Stimulated activated CD8-positive, alpha-beta memory T cell treated with anti-CD3 and anti-CD28 coated beads, Interleukin-12 subunit alpha, Interleukin-12 subunit beta, amount 100 ng/mL, for 1 hour (primary cell): ENCODE data around the gene REXO1.

Experiments
- DNase-seq: peaks from one replicate; pipeline ENCODE4 v3.0.0-alpha.2; 2020; ENCODE audit warnings: low read depth

The REXO1 gene

DNA sequence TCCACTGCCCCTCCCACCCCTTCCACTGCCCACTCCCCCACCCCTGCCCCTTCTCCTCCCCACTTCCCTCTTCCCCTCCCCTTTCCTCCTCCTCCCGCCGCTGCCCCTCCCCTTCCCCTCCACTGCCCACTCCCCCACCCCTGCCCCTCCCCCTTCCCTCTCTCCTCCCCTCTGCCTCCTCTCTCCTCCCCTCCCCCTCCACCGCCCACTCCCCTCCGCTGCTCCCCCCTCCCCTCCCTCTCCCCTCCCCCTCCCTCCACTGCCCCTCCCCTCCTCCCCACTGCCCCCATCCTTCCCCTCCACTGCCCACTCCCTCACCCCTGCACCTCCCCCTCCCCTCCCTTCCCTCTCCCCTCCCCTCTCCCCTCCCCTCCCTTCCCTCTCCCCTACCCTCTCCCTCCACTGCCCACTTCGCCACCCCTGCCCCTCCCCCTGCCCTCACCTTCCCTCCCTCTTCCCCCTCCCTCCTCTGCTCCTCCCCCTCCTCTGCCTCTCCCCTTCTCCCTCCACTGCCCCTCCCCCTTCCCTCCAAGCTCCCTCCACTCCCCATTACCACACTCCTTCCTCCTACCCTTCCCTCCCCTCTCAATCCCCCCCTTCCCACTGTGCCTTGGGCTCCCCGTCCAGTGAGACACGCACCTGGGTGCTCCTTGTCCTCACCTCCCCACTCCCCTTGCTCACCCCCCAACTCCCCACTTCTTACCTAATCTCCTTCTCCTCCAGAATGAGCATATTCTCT, 58.1 kb downstream of the REXO1 start:
- DNase-seq: no peak

DNA sequence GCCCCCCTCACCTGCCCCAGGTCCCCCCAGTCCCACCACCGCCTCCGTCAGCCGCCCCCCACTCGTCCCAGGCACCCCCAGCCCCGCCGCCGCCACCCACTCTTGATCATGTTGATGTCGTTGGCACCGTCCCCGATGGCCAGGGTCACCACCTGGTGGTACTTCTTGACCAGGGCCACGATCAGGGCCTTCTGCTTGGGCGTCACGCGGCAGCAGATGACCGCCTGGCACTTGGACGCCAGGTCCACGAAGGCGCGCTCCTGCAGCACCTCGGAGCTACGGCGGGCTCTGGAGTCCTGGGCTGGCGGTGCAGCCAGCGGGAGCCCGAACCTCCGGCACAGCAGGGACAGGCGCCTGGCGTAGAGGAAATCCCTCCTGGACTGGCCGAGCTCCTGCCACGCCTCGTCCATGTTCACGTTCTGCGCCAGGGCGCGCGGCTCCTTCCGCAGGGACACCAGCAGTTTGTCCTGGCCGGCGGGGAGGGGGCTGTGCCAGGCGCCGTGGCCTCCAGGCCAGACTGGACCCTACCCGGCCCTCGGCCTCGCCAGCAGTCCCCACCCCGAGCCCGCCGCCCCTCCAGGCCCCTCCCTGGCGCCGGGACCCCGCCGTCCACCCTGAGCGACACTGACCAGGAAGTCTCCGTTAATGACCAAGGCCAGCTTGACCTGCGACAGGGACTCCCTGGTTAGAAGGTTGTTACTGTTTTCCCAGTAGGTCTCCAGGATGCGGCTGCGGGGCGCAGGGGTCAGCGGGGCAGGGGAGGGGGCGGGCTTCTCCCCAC, 58.8 kb downstream of the REXO1 start:
- DNase-seq: no peak

DNA sequence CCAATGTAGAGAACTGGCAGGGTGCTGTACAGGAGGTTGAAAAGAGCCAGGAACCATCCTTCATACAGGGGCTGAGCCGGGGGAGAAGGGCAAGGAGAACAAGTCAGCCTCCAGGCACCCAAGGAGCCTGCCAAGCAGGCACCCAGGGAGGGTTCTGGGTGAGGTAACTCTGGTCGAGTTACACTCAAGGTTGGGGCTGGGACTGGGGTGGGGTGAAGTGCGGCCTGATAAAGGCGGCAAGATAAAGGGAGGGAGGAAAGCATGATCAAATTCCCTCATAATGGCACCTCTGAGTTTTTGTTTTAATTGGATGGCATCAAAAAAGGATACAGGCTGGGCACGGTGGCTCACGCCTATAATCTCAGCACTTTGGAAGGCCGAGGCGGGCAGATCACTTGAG, 61.2 kb downstream of the REXO1 start:
- DNase-seq: no peak

DNA sequence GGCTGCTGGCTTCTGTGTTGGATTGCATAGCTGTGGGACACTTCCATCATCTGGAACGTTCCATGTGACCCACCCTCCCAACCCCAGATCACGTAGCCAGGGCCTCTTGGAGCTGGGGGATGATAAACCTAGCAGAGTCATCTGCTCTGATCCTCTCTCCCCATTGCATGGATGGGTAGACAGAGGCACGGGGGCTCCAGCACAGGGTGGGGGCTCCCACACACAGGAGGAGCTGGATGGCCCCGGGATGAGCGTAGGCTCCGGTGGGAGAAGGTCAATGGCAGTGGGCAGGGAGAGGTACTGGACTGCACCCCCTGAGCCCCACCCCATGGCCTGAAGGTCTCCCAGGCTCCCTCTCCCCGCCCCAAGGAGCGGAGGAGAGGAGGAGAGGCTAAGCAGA, 61.6 kb downstream of the REXO1 start:
- DNase-seq: no peak

DNA sequence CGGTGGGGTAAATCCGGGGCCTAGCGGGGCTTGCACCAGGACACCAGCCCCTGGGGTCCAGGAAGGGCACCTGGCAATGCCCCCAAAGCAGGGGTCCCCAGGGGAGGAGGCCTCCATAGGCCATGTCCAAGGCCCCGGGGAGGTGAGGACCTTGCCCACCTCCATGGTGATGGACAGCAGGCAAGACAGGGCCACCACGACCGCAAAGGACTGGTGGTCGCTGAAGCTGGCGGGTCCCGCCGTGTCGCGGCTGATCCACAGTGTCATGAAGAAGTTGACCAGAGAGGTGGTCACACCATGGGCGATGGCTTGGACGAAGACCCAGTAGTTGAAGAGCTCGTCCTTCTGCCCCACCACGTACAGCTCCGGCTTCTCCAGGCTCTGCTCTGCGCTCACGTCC, 63.0 kb downstream of the REXO1 start:
- no peak for DNase-seq

DNA sequence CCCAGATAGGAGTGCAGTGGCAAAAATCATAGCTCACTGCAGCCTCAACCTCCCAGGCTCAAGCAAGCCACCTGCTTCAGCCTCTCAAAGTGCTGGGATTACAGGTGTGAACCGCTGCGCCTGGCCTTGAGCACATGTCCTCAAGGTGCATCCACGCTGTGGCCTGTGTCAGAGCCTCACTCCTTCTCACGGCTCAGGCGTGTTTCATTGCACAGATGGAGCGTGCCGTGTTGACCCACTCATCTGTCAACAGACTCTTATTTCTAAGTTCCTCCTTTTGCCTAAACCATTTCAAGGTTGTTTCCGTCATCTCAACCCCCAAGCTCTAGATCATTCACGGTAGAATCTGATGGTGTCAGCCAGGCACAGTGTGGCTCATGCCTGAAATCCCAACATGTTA, 64.4 kb downstream of the REXO1 start:
- no peak for DNase-seq

DNA sequence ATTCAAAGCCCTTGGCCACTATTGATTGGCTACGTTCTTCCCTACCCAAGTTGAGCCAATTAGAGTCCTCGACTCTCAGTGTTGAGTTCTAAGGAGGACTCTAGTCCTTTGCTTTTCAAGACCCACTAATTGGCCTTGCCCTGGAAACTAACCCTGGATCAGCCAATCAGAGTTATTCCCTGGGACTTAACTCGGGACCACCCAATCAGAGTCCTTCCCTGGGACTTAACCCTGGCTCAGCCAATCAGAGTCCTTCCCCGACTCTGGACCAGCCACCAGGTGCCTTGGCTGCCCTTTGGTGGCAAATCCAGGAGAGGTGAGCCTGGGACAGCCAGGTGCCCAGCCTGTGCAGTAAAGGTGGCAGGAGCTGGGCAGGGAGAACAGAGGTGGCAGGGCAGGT, 64.9 kb downstream of the REXO1 start:
- no peak for DNase-seq

DNA sequence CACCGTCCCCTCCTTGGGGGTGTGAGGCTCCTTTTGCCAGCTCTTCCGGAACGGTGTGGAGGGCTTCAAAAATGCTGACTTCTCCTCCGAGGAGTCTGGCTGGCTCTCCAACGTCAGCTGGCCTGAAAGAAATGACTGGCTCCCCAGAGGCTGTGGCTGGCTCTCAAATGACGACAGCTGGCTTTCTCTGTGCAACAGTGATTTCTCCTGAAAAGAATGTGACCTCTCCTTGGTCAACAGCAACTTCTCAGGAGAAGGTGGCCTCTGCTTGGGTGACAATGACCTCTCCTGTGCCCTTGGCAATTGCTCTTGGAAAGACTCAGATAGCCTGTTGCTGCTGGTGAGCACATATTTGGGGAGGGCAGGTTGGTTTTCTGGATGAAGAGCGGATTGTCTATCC, 65.8 kb downstream of the REXO1 start:
- DNase-seq: no peak

DNA sequence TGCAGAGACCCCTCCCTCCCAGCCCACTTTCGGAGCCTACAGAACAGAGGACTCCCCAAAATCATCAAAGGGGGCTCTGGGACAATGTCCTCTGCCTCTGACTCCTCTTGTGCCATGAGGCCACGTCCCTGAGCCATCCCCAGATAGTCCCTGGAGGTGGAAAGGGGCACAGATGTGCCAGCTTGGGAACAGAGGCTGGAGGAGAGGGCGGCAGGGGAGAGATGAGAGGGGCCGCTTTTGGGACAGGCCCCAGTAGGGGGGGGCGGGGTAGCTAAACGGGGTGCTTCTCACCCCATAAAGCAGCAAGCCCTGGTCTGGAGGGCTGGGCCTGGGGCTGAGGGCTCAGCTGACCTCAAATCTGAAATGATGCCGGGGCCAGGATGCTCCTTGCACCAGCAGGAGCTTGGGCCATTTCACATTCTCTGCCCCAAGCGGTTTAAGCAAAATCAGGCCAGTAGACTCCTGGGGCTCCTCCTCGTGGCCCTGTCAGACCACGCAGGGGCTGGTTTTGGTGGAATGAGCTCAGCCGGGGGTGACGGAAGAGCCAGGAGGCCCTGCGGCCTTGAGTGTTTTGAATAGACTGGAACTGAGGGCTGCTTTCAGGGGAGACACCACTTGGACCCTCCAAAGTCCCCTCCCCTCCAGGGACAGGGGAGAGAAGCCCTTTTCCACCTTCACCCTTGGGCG, 67.9 kb downstream of the REXO1 start:
- DNase-seq: no peak

DNA sequence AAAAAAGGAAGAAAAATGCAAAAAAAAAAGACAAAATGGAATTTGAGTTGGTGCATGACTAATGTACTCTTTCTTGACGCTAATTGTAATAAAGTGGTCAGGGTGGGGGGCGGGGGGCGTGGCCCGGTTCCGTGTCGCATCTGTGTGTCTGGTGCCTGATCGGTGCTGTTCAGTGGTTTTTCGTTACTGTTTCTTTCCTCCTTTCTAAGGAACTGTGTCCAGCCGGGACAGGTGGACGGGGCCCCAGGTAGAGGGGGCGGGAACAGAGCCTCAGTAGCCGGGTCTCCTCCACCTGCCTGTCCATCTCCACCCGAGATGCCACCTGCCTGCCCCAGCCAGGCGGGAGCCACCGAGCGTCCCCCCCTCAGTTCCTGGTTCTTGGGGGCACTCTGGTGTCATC, 68.7 kb downstream of the REXO1 start:
- no peak for DNase-seq

DNA sequence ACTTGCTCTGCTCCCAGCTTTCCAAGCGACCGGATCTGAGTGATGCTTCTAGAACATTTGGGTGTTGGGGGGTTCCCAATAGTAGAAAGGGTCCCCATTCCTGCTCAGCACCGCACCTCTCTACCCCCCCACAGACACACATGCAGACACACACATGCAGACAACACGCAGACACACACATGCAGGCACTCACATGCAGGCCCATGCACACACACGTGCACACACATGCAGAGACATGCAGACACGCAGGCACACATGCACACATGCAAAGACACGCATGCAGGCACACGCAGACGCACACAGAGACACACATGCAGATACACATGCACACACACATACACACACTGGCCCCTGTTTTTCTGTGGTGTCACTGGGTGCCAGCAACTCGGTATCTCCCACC, 71.1 kb downstream of the REXO1 start:
- DNase-seq: no peak

DNA sequence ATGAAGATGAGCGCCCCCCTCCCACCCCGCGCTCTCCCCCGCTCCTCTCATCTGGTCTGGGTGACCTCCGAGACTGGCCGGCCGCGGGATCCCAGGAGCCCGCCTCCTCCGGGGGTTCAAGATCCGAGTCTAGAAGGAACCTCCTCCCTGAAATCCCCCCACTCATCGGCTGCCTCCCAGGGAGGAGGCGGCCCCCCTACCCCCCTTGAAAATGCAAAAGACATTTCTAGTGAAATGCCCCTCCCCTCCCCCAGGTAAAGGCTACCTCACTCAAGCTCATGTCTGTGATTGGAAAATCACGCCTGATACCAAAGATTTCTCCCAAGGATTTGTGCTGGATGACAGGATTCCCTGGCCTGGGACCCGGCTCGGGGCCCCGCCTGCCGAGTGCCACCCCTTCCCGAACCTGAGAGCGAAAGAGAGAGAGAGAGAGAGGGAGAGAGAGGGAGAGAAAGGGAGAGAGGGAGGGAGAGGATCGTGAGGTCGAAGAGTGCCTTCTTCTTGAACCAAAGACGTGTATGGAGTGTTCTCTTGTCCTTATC, 71.6 kb downstream of the REXO1 start:
- no peak for DNase-seq

DNA sequence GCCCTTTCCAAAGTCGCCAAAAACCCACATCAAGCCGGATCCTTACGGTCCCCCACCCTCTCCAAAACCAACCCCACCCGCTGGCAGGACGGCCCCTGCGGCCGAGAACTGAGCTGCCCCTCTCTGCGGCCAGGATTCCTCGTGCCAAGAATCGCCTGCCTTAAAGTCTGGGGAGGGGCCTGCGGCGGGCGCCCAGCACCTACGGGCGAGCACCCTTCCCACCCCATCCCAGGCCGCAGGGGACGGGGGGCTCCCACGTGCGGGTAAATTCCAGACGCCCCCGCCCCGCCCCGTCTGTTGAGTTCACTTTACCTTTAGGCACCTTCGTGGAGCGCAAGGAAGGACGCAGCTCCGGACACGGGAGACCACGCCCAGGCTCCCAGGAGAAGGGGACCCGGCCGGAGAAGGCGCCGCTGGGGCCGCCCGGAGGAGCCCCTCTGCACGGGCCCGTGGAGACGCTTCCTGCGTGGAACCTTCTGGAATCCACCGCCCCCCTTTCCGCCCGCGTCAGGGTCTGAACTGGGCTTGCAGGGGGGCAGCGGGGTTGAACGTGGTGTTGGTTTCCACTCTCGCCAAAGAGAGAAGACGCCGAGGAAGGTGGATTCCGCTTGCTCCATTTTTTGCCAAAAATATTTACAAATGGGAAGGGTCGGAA, 72.2 kb downstream of the REXO1 start:
- DNase-seq: no peak

DNA sequence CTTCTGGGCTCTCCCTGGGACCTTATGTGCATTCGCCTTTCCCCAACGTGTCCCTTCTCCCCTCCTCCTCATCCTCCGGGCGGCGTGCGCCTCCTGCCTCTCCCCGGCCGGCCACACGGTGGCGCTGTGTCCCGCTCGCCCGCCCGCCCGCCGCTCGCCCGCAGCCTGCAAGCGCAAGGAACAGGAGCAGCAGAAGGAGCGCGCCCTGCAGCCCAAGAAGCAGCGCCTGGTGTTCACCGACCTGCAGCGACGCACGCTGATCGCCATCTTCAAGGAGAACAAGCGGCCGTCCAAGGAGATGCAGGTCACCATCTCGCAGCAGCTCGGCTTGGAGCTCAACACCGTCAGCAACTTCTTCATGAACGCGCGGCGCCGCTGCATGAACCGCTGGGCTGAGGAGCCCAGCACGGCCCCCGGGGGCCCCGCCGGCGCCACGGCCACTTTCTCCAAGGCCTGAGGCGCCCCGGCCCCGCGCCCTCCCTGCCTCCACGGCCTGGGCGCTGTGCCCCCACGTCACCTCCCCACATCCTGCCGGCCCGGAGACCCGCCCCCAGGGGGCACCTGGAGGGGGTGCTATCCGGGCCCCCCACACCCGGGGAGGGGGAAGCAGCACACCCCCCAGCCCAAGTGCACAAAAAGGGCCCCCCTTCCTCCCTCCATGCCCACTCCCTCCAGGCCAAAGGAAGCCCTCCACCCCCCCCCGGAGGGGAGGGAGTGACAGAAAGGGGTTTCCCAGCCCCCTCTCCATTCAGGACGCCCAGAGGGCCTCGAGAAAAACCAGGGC, 73.1 kb downstream of the REXO1 start:
- DNase-seq: no peak

DNA sequence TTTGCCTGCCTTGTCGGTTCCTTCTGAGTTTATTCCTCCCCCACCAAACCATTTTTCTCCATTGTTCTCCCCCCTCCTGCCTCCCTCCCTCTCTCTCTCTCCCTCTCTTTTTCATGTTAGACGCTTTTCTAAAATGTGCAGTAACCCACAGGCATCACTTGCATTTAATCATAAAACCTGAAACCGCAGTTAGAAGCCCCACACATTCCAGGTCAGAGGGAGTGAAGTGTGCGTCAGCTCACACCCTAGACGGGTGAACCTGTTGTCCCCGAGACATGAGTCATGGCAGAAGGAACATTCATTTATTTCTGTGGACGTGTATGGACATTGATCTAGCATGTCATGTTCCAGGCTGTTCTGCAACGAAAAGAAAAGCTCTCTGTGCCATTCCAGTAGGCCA, 75.1 kb downstream of the REXO1 start:
- no peak for DNase-seq

DNA sequence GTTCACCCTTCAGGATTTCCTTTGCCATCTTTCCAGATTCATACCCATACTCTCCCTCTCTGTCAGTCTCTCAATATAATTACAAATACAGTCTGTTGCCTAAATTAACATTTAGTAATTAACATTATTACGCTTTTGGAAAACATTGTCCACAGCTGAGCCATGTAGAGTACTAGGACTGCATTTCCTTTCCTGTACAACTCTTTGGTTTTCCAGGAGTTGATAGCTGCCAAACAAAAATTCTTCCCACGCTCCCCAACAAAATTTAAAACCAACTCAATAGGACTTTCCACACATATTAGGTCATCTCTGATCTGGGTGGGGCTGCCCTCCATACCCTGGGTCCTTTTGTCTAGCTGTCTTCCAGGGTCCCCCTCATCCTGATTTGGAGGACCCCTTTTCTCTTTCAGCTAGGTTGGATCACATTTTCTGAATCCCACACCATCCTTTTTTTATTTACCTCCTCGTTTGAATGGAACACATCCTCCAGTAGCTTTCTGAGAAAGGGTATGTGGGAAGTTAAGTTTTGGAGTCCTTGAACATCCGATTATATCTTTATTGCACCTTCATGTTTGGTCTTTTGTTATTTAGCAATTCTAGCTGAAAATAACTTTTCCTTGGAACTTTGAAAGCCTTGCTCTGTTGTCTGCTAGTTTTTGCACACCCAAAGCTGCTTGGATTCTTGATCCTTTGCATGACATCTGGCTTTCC, 77.3 kb downstream of the REXO1 start:
- DNase-seq: no peak

DNA sequence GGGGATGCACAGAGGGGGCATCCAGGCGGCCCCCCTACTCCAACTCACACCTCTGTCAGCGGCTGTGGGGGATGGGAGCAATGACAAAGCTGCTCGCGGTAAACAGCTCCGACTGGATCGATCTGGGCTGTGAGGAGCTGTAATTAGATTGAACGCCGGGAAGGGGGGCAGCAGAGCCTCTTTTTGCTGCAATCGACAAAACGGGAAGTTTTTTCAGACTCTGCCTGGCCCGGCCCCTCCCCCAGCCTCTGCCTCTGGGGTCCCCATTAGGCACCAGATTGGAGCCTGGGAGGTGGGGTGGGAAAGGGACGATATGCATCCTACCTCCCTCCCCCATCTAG, 78.7 kb downstream of the REXO1 start:
- no peak for DNase-seq

DNA sequence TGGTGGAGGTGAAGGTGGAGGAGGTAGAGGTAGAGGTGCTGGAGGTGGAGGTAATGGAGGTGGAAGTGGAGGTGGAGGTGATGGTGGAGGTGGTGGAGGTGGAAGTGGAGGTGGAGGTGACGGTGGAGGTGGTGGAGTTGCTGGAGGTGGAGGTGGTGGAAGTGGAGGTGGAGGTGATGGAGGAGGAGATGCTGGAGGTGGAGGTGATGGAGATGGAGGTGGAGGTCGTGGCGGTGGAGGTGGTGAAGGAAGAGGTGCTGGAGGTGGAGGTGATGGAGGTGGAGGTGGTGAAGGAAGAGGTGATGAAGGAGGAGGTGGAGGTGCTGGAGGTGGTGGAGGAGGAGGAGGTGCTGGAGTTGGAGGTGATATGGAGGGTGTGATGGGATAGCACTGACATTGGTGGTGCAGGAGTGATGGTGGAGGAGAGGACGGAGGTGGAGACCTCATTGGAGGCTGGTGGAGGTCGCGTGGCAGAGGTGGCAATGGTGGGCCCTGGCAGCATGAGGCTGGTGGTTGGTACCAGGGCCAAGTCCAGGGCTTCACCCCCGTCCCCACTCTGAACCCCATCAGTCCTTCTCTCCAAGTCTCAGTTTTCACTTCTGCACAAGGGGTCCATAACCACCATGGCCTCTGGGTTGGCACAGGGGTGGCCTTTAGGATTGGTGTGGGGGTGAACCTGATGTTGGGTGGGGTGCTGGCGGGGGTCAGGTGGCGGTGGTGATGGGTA, 79.2 kb downstream of the REXO1 start:
- no peak for DNase-seq

DNA sequence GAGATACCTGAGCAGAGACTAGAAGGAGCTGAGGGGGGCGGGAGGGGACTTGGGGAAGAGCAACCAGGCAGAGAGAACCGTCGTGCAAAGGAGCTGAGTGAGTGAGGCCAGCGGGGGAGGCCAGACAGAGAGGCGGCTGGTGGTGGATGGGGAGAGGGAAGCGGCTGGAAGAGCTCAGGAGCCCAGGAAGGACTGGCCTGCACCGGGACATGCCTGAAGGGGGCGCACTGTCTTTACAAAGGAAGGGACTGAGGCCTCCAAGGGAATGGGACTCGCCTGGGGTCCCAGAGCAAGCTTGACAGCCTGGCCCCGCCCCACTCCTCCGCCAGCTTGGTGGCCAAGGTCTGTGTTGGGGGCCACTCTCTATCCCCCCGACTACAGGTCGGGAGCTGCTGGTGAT, 80.0 kb downstream of the REXO1 start:
- no peak for DNase-seq

DNA sequence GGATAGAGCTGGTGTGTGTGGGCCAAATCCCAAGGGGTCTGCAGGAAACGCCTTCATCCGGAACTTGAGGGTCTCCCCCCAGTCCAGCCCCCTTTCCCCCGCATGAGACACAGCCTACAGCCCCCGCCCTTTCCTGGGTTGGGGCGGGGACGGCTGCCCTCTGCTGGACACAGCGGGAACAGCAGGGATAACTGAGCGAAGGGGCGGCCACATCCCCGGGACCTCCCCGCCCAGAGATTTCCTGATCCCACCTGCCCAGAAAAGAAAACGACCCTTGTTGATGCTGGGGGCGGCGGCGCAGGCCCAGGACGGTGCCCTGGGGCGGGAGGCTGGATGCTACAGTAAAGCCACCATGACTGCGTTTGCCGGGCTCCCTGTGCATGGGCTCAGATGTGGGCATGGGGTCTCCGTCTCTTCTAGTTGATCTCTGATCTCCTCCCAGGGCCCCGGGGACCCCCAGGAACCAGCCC, 80.8 kb downstream of the REXO1 start:
- peak; percentile 32 for DNase-seq
